ENCODE results near the gene ZNF648.
"Not testable (repeated sequence)": the region's sequence is repeated elsewhere in the genome, so short reads cannot be mapped to it uniquely, and the experiment has no call there.

The ZNF648 gene

DNA sequence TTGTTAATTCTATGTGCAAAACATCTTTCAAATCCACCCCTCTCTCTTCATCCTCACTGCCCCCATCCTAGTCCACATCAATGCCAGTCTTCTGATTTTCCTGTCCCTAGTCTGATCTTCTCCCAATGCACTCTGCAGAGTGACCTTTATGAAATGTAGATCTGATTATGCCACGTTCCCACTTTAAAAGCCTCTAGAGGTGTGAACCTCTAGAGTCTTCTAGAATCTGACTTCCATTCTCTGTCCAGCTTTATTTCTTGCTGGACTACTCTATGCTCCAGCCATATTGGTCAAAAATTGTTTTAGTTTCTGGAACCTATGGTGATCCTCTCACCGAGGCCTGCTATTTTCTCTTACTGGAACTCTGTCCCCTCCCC, 32.5 kb downstream of the ZNF648 start:
- no peak for DNase-seq (ENCODE audit: low read depth in 2 of 2)

DNA sequence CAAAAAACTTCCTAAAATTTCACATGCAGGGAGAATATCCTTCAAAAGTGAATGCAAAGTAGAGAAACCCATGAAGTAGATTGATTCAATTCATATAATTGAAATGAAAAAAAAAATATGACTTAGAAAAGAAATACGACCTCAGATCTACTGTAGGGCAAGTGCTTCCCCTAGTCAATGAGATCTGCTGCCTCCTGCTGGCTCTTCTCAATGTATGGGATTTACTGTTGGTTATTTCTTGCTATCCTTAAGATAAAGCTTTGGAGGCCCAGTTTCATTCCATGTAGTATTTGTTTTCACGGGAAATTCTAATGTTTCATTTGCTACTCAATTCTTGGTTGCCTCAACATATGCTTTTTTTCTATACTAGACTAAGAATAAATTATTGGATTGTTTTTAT, 46.2 kb downstream of the ZNF648 start:
- no peak for DNase-seq (ENCODE audit: low read depth in 2 of 2)

DNA sequence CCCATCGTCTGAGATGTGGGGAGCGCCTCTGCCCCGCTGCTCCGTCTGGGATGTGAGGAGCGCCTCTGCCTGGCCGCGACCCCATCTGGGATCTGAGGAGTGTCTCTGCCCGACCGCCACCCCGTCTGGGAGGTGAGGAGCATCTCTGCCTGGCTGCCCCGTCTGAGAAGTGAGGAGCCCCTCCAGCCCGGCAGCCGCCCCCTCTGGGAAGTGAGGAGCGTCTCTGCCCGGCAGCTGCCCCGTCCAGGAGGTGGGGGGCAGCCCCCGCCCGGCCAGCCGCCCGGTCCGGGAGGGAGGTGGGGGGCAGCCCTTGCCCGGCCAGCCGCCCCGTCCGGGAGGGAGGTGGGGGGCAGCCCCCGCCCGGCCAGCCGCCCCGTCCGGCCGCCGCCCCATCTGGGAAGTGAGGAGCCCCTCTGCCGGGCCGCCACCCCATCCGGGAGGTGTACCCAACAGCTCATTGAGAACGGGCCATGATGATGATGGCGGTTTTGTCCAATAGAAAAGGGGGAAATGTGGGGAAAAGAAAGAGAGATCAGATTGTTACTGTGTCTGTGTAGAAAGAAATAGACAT, 50.6 kb downstream of the ZNF648 start:
- not testable (repeated sequence) for DNase-seq (ENCODE audit: low read depth in 2 of 2)

DNA sequence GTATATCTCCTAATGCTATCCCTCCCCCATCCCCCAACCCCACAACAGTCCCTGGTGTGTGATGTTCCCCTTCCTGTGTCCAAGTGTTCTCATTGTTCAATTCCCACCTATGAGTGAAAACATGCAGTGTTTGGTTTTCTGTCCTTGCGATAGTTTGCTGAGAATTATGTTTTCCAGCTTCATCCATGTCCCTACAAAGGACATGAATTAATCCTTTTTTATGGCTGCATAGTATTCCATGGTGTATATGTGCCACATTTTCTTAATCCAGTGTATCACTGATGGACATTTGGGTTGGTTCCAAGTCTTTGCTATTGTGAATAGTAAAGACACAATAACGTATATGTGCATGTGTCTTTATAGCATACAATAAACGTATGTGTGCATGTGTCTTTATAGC, 56.1 kb downstream of the ZNF648 start:
- DNase-seq (ENCODE audit: low read depth in 2 of 2), result not testable (repeated sequence)

DNA sequence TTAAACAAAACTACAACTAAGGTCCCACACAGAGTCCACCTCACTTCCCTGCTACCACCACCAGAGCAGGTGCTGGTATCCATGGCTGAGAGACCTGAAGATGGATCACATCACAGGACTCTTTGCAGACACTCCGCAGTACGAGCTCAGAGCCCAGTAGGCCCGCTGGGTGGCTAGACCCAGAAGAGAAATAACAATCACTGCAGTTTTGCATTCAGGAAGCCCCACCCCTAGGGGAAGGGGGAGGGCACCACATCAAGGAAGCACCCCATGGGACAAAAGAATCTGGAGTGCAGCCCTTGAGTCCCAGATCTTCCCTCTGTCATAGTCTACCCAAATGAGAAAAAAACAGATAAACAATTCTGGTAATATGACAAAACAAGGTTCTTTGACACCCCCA, 56.9 kb downstream of the ZNF648 start:
- no peak for DNase-seq (ENCODE audit: low read depth in 2 of 2)
